GM04504 (cell line): ENCODE results near the gene RAB11FIP4.
A peak's percentile ranks its signal among the peaks of the same experiment; 100 is the strongest.

ENCODE experiments used
- DNase-seq: peaks from one replicate; pipeline ENCODE4 v3.0.0-alpha.2; 2012; ENCODE audit warnings: low read depth

The RAB11FIP4 gene

GRCh38 chr17:31568539-31568938 lies 177.1 kb downstream of the RAB11FIP4 start:
- no peak for DNase-seq

- no peak for DNase-seq
Measured at GRCh38 chr17:31570231-31570630, 178.8 kb downstream of the RAB11FIP4 start.

GRCh38 chr17:31570951-31571892 lies 179.7 kb downstream of the RAB11FIP4 start:
- DNase-seq, result peak; percentile 92

- DNase-seq, result no peak
Measured at GRCh38 chr17:31572341-31572740, 180.9 kb downstream of the RAB11FIP4 start.

GRCh38 chr17:31573047-31573446 lies 181.6 kb downstream of the RAB11FIP4 start:
- DNase-seq, result no peak

- DNase-seq, result no peak
Measured at GRCh38 chr17:31573861-31574260, 182.4 kb downstream of the RAB11FIP4 start.

- DNase-seq, result no peak
Measured at GRCh38 chr17:31574458-31574857, 183.0 kb downstream of the RAB11FIP4 start.

- DNase-seq, result no peak
Measured at GRCh38 chr17:31575043-31575442, 183.6 kb downstream of the RAB11FIP4 start.

- no peak for DNase-seq
Measured at GRCh38 chr17:31579265-31579664, 187.8 kb downstream of the RAB11FIP4 start.

- no peak for DNase-seq
Measured at GRCh38 chr17:31580316-31580705, 188.8 kb downstream of the RAB11FIP4 start.

- no peak for DNase-seq
Measured at GRCh38 chr17:31580706-31581490, 189.4 kb downstream of the RAB11FIP4 start.

- no peak for DNase-seq
Measured at GRCh38 chr17:31581491-31581890, 190.0 kb downstream of the RAB11FIP4 start.

GRCh38 chr17:31582151-31582907 lies 190.9 kb downstream of the RAB11FIP4 start:
- DNase-seq, result no peak

GRCh38 chr17:31583772-31584356 lies 192.4 kb downstream of the RAB11FIP4 start:
- DNase-seq, result no peak

GRCh38 chr17:31584438-31585279 lies 193.2 kb downstream of the RAB11FIP4 start:
- DNase-seq, result no peak

- DNase-seq, result no peak
Measured at GRCh38 chr17:31585280-31585630, 193.8 kb downstream of the RAB11FIP4 start.

- DNase-seq, result no peak
Measured at GRCh38 chr17:31586946-31587345, 195.5 kb downstream of the RAB11FIP4 start.

GRCh38 chr17:31587462-31587861 lies 196.0 kb downstream of the RAB11FIP4 start:
- DNase-seq, result no peak
